NT2/D1 (cell line): Measurements from ENCODE around the gene NCR3LG1.

Source experiments
- DNase-seq: peaks from one replicate; pipeline ENCODE4 v3.0.0-alpha.2; 2011; ENCODE audit warnings: low read depth, low spot score
- H3K27me3 ChIP-seq: 2 replicates; pipeline ENCODE4 v1.6.0; 2011; ENCODE audit warnings: mild to moderate bottlenecking; ENCODE audit not compliant: insufficient read length, insufficient read depth
- H3K36me3 ChIP-seq: 2 replicates; pipeline ENCODE4 v1.6.1; 2011; ENCODE audit warnings: mild to moderate bottlenecking, low read length, mixed read lengths; ENCODE audit not compliant: insufficient read depth, insufficient read length
- H3K4me1 ChIP-seq: 2 replicates; pipeline ENCODE4 v1.5.1; 2011; ENCODE audit not compliant: insufficient read depth, insufficient read length
- H3K4me3 ChIP-seq: 2 replicates; pipeline ENCODE4 v1.5.1; 2011; ENCODE audit warnings: low read depth; ENCODE audit not compliant: insufficient read length
- H3K9ac ChIP-seq: 2 replicates; pipeline ENCODE4 v1.6.0; 2011; ENCODE audit warnings: low read depth; ENCODE audit not compliant: insufficient read length
- H3K9me3 ChIP-seq: 2 replicates; pipeline ENCODE4 v1.5.1; 2011; ENCODE audit warnings: mild to moderate bottlenecking, low read length; ENCODE audit not compliant: insufficient read depth
- SUZ12 ChIP-seq: IDR thresholded peaks from 2 replicates; pipeline ENCODE4 v1.6.1; 2011; ENCODE audit not compliant: insufficient read length, insufficient read depth; ENCODE audit errors: extremely low read depth
- YY1 ChIP-seq: IDR thresholded peaks from 2 replicates; pipeline ENCODE4 v1.6.1; 2011; ENCODE audit not compliant: insufficient read length, insufficient read depth
- ZNF274 ChIP-seq: IDR thresholded peaks from 2 replicates; pipeline ENCODE4 v1.6.1; 2011; ENCODE audit warnings: mild to moderate bottlenecking, low read depth, low read length

The NCR3LG1 gene

DNA sequence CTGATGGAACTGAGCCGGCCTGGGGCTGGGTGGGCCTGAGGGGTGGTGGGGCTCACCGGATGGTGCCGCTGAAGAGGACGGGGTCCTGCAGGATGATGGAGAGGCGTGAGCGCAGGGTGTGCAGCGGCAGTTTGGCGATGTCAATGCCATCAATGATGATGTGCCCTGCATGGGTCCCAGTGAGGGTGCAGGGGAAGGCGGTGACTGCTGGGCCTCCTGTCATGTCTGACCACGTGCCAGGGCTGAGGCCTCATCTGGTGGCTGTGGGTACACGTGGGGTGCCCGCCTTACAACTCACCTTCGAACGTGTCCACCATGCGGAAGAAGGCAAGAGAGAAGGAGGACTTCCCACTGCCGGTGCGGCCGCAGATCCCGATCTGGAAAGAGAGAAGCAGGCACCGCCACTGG is 44.0 kb downstream of the NCR3LG1 start:
- no peak for TF ChIP-seq YY1
- TF ChIP-seq SUZ12, result no peak
- TF ChIP-seq ZNF274, result no peak
- no peaks in the 10 kb centered on the region for H3K36me3 ChIP-seq
- H3K9ac ChIP-seq, result no peak overlapping the region
- peaks cover 2% of the 10 kb centered on the region for H3K4me1 ChIP-seq
- H3K9me3 ChIP-seq, result no peaks in the 10 kb centered on the region
- DNase-seq, result no peak
- H3K27me3 ChIP-seq, result peaks cover 10% of the 10 kb centered on the region
- no peak overlapping the region for H3K4me3 ChIP-seq

DNA sequence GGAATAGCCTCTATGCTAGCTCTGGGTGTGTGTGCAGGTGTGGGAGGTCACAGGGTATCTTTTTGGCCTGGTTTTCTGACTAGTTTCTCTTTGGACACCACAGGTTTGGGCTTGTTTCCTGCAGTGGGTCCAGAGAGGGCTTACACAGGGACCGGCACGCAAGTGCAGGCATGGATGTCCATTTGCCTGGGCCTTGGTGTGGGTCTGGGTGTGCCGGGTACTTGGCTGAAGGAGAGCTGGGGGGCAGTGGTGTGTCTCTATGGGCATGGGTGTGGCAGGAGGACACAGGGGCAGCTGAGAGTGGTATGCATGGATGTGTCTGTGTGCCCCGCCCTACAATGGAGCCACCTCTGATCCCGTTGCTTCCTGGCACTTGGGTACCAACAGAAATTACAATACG is 44.4 kb downstream of the NCR3LG1 start:
- Histone ChIP-seq H3K27me3 (peaks cover 6% of the 10 kb centered on the region), H3K9ac (no peak overlapping the region), H3K4me3 (no peak overlapping the region), H3K4me1 (peaks cover 2% of the 10 kb centered on the region), H3K9me3 (no peaks in the 10 kb centered on the region), H3K36me3 (no peaks in the 10 kb centered on the region)
- no peak for TF ChIP-seq YY1
- TF ChIP-seq ZNF274, result no peak
- no peak for TF ChIP-seq SUZ12
- no peak for DNase-seq

DNA sequence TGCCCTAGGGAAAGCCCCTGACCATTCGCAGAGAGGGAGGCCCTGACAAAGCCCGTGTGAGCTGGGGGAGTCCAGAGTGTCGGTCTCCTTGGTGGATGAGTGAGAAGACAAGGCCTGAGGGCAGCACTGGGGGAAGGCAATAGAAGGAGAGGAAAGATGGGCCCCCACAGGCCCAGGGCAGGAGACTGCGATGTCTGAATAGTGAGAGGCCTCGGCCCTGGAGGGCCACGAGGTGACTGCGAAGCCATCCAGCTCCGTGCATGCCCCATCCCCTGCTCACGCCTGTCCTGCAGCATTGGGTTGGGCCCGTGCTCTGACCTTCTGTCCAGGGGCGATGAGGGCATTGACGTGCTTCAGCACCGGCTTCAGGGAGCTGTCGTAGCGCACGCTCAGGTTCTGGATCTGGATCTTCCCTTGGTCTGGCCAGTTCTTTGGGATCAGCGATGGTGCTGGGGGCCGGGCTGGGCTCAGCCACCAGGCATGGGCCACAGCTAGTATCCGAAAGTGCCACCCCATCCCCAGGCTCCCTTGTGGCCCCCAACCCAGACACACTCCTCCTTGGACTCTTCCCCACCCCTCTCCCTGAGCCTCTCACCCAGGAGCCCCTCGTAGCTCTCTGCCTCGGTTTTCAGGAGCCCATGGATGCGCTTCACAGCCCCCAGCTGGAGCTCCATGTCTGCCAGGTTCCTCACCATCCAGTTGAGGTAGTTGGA is 45.2 kb downstream of the NCR3LG1 start:
- TF ChIP-seq ZNF274 (no peak), YY1 (no peak), SUZ12 (no peak)
- Histone ChIP-seq H3K9ac (no peak overlapping the region), H3K27me3 (no peaks in the 10 kb centered on the region), H3K36me3 (no peaks in the 10 kb centered on the region), H3K4me3 (no peak overlapping the region), H3K9me3 (no peaks in the 10 kb centered on the region), H3K4me1 (peaks cover 2% of the 10 kb centered on the region)
- no peak for DNase-seq

DNA sequence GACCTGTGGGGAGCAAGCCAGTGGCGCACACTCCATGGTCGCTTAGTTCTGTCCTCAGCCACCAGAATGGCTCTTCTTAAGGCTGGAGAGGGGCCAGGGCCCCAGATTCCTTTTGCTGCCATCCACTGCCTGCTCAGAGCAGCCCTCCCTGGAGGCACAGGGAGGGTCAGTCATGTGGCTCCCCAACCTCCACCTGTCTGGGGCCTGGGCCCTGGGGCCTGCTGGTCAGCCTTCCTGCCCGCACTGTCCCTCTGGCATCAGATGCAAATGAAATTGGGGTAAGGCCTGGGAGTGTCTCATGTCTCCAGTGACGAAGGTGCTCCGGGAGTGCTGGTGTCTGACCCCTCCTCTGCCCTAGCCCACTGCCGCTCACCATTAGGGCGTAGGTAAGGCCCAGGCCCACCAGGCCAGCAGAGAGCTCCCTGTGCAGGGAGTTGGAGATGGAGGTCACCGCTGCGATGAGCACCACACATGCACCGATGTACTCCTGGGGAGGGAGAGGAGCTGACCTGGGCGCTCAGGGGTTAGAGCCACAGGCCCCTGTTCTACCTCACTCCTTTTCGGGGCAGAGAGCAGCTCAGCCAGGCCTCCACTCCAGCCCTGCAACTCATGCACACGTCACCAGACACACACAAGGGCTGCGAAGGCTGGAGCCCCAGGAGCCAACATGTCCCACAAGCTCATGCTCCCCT is 45.9 kb downstream of the NCR3LG1 start:
- Histone ChIP-seq H3K9ac (no peak overlapping the region), H3K27me3 (no peaks in the 10 kb centered on the region), H3K9me3 (no peaks in the 10 kb centered on the region), H3K4me3 (no peak overlapping the region), H3K36me3 (no peaks in the 10 kb centered on the region), H3K4me1 (peaks cover 2% of the 10 kb centered on the region)
- DNase-seq, result no peak
- no peak for TF ChIP-seq YY1
- TF ChIP-seq ZNF274, result no peak
- no peak for TF ChIP-seq SUZ12

DNA sequence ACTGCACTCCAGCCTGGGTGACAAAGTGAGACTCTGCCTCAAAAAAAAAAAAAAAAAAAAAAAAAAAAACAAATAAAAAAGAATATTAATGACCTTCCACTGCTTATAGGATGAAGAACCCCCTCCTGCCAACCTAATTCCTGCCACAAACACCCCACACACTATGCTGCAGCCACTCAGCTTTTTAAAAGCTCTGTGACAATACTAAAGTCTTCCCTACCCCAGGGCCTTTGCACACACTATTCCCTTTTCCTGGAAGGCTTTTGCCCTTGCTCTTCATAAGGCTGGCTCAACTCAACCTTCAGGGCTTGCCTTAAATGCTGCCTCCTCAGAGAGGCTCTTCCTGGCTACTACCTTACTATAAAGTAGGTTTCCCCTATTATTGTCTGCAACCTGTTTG is 47.6 kb downstream of the NCR3LG1 start:
- Histone ChIP-seq H3K36me3 (no peaks in the 10 kb centered on the region), H3K27me3 (no peaks in the 10 kb centered on the region), H3K9me3 (no peaks in the 10 kb centered on the region), H3K9ac (no peak overlapping the region), H3K4me3 (no peak overlapping the region), H3K4me1 (no peaks in the 10 kb centered on the region)
- TF ChIP-seq ZNF274 (no peak), SUZ12 (no peak), YY1 (no peak)
- DNase-seq, result no peak

DNA sequence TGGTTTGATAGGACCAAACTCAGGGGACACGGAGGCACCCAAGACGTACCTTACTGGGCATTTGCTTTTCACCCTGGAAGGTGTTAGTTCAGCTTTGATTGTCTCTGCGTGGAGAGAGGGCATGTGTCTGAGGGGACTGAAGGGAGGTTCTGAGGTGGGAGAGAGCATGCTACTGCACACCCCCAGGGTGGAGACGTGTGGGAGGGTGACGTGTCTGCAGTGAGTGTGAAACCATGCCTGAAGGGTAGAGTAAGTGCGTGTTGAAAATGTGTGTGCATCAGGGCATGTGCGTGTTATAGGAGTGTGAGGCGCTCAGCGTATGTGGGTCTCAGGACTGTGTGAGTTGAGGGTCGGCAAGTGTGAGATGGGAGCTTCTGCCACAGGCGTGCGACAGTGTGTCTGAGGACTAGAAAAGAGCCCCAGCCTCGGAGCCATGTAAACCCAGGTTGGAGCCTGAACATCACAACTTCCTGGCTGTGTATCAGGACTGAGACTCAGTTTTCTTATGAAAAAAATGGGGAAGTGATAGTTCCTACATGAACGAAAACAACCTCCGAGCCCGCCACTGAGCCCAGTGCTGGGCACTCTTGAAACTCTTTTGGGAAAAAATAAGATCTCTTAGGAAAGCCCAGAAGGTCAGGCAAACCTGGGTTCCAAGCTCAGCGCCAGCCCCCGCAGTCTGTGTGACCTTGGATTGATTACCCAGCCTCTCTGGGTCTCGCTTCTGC is 48.6 kb downstream of the NCR3LG1 start:
- no peaks in the 10 kb centered on the region for H3K36me3 ChIP-seq
- H3K27me3 ChIP-seq, result no peaks in the 10 kb centered on the region
- H3K4me3 ChIP-seq, result no peak overlapping the region
- no peak for DNase-seq
- H3K9me3 ChIP-seq, result no peaks in the 10 kb centered on the region
- no peak for TF ChIP-seq SUZ12
- H3K9ac ChIP-seq, result no peak overlapping the region
- no peaks in the 10 kb centered on the region for H3K4me1 ChIP-seq

DNA sequence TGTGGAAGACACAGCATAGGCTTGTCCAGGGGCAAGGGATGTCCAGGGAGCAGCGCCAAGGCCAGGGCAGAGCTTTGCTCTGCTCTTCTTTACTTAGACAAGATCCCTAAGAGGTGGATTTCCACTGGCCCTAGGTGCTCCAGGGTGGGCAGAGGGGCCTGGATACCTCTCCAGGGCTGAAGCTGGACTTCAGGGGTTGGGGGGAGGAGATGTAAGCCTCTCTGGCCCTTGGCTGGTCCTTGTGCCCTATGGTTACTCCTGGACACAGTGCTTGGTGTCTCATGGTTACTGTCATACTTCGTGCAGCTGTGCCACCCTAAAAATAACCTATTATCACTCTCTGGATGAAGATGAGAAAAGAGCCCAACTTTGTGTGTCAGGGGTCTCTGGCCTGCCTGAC is 49.7 kb downstream of the NCR3LG1 start:
- no peak for TF ChIP-seq YY1
- no peak for TF ChIP-seq ZNF274
- TF ChIP-seq SUZ12, result no peak
- DNase-seq, result no peak
- Histone ChIP-seq H3K9me3 (no peaks in the 10 kb centered on the region), H3K36me3 (no peaks in the 10 kb centered on the region), H3K27me3 (no peaks in the 10 kb centered on the region), H3K4me1 (no peaks in the 10 kb centered on the region), H3K4me3 (no peak overlapping the region), H3K9ac (no peak overlapping the region)

DNA sequence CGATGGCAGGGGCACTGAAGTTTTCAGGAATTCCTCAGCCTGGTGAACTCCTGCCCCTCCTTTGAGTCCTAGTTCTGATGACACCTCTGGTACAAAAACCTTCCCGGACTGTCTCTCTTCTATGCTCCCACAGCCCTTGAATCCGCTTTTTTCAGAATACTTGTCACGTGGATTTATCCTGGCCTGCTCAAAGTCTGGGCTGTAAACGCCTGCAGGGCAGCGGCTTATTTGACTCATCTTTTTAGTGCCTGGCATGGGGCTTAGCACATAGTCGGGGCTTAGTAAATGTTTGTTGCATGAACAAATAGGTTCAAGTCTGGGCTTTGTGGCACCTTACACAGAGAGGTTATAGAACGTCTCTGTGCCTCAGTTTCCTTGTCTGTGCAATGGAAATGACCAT is 50.2 kb downstream of the NCR3LG1 start:
- no peaks in the 10 kb centered on the region for H3K36me3 ChIP-seq
- no peaks in the 10 kb centered on the region for H3K4me1 ChIP-seq
- no peaks in the 10 kb centered on the region for H3K9me3 ChIP-seq
- no peak overlapping the region for H3K4me3 ChIP-seq
- TF ChIP-seq YY1 (no peak), ZNF274 (no peak), SUZ12 (no peak)
- H3K9ac ChIP-seq, result no peak overlapping the region
- H3K27me3 ChIP-seq, result no peaks in the 10 kb centered on the region
- DNase-seq, result no peak
